Measurements from ENCODE around the gene C2orf92.
"Not testable (repeated sequence)": the region's sequence is repeated elsewhere in the genome, so short reads cannot be mapped to it uniquely, and the experiment has no call there.

C2orf92 gene

GRCh38 chr2:97693476-97693875 lies 24.0 kb downstream of the C2orf92 start:
- DNase-seq (ENCODE audit: low spot score): no peak

DNA sequence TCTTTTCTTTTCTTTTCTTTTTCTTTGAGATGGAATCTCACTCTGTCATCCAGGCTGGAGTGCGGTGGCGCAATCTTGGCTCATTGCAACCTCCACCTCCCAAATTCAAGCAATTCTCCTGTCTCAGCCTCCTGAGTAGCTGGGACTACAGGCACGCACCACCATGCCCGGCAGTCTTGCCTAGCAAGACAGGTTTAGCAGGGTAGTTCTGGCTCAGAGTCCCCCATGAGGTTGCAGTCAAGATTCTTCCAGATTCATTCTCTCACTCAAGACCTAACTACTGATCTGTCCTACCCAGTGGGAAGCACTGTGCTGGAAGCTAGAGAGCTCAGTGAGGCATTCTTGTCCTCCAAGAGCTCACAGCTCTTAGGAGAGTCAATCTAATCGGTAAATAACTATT lies 26.2 kb downstream of the C2orf92 start:
- no peak for DNase-seq (ENCODE audit: low spot score)

DNA sequence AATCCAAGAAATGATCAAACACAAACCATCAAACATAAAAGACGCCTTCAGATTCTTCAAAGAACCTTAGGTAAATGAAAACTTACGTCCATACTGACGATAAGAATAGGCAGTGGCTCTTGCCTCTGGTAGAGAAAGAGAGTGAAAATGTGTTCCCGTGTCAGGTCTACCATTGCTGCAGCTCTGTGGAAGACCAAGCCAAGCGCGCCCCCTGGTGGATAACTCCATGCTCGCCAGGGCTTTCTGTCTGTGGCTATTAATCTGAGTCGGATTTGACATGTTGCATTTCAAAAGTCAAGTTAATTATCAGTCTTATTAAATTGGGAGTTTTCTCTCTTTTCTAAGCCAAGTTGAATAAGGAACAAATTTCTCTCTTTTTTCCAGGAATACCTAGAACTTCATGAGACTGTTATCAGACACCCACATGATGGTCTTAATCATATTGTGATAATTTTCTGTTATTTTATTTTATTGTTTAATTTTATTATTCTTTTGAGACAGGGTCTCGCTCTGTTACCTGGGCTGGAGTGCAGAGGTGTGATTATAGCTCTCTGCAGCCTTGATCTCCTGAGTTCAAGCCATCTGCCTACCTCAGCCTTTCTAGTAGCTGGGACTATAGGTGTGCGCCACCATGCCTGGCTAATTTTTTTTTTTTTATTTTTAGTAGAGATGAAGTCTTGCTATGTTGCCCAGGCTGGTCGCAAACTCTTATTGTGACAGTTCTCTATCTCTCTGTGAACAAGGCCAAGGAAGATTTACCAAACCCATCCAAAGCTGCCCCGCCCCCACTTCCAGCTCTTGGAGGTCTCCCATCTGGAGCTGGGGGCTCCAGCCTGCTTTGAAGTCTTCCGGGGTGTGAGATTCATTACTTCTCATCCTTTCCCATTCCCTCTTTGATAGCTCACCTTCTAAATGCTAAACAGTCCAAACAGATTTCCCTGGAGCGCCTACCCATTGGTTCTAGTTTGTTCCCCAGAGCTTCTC lies 28.0 kb downstream of the C2orf92 start:
- peak; percentile 89 for DNase-seq (ENCODE audit: low spot score)

- DNase-seq (ENCODE audit: low spot score): no peak
These were observed 29.0 kb downstream of the C2orf92 start for GRCh38 chr2:97698530-97698929.

DNA sequence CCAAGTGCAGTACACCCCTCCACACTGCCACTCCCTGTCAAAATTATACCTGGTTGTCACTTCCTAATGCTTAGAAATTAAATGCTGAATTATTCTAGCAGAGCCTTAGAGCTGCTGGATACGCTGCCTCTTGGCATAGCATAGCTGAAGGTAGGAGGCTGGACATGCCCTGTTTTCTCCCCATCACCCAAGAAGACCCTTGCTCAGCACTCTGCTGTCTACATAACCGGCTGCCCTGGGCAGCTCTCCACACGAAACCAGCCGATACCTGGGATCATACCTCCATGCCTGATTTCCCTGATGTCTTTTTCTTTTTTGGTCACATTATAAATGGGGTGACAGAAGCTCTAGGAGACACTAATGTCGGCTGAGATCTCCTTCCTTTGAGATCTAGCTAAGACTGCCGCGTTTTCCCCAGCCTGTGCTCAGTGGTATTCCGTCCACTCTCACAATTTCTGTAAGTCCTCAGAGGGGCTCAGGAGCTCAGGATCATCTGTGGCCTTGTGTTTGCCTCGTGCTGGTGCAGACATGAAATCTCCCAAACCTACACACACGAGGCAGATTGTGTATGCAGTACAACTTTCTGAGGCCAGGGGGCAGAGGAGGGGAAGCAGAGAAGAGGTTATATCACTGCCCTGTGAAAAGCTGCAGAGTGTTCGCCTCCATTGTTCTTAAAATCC lies 30.4 kb downstream of the C2orf92 start:
- no peak for DNase-seq (ENCODE audit: low spot score)

GRCh38 chr2:97701186-97701585 lies 31.7 kb downstream of the C2orf92 start:
- DNase-seq (ENCODE audit: low spot score): no peak

DNA sequence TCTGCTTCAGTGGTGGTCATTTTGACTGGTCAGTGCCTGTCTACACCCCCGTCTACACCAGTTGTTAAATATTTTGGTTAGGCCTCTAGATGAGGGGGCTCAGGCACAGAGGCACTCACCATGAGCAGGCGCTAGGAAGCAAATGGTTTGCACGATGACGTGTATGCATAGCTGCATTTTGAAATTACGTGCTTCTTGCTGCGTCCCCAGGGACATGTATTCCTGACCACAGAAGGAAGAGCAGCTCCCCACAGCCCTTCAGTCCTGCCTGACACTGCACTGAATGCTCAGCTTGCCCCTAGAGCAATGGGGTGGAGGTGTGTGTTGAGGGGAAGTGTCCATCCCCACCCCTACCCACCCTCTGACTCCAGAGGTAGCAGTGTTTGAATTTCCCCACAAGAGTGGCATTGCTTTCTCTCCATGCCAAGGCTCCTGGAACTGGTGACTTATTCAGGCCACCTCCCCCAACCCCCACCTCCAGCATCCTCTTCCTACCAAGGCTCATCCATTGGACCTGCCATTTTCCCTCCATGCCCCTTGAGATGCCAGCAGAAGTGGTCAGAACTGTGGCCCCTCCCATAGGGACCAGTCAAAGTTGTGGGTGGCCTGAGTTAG lies 32.4 kb downstream of the C2orf92 start:
- DNase-seq (ENCODE audit: low spot score): no peak

DNA sequence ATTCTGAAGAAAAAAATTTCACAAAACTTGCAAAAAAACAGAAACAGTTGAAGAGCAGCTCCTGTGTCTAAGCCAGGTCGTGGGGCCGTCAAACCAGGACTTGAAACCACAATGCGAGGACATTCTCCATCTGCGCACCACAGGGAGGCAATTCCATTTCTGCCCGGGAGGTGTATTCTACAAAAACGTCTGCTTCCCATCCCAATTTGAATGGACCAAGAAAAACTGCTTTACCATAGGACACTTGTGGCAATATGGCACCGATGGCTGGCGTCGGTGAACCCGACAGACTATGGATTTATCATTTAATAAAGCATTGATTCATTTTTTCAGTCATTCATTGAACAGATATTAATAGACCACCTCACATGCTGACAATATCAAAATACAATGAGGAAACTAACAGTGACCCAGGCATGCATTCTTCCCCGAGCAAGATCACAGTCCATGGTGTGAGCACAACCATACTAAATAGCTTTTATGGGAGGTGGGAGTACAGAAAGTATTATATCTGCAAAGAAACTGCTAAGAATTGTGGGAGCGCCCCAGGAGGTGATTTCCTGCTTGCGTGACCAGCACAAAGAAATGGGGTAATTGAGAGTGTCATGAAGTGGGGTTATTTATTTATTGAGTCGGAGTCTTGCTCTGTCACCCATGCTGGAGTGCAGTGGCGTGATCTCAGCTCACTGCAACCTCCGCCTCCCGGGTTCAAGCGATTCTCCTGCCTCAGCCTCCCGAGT lies 33.4 kb downstream of the C2orf92 start:
- no peak for DNase-seq (ENCODE audit: low spot score)

- no peak for DNase-seq (ENCODE audit: low spot score)
These were observed 34.2 kb downstream of the C2orf92 start for GRCh38 chr2:97703741-97704140.

- no peak for DNase-seq (ENCODE audit: low spot score)
These were observed 35.5 kb downstream of the C2orf92 start for GRCh38 chr2:97704989-97705388.

GRCh38 chr2:97706112-97706511 lies 36.6 kb downstream of the C2orf92 start:
- no peak for DNase-seq (ENCODE audit: low spot score)

- no peak for DNase-seq (ENCODE audit: low spot score)
These were observed 37.3 kb downstream of the C2orf92 start for GRCh38 chr2:97706708-97707345.

DNA sequence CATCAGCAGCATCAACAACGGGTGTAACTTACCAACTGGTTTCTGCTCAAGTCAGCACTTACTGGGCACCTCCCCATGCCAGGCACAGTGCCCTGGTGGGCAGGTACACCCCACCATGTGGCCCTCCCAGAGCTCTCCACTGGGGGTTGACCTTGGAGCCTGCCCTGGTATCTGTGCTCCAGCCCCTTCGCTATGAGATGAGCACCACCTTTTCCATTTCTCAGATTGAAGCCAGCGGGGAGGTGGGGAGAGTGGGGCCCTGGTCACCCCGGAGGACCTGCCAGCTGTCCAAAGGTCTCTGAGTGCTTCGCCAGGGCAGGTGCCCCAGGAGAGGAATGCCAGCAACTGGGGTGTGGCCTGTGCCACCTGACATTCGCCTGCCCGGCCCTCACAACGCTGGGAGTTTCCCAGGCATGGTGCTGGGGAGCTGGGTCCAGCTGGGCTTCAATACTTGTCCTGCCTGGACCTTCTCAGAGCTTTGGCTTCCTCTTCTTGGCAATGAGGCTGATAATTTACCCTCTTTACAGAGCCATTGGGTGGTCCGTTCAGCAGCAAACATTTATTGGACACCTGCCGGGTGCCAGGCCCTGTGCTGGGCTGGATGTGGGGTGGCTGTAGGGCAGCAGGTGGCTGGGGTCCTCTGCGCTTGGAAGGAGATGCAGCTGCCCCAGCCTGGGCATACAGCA lies 38.0 kb downstream of the C2orf92 start:
- DNase-seq (ENCODE audit: low spot score): peak; percentile 58

DNA sequence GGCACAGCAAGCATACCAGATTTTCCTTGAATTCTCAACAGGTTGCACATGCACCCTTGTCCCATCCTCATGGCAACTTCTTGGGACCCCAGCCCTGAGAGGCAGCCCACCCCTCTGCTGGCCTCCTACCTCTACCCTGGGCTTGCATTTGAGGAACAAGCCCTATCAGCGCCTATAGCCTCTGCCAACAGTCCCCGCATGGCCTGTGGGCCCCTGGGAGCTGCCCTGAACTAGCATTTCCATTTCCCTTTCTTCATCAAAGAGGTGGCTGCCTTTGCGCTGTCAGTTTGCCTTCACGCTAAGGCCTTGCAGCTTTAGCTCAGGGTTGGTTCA lies 38.5 kb downstream of the C2orf92 start:
- DNase-seq (ENCODE audit: low spot score): peak; percentile 60

DNA sequence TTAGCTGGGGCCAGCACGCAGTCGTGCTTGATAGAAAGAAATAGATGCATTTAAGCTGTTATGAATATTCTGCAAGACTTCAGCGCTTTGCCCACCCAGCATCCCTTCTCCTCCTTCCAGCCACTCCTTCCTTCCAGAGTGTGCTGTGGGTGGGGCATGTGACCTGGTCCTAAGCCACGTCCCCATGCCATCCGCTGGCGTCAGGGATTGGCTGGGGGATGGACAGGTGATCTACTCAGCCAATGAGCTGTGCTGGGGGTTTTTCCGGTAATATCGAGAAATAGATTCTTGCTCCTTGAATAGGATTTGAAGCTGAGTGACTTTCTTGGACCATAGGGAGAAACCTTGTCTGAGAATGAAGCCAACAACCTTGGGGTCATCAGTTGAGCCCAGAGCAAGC lies 39.1 kb downstream of the C2orf92 start:
- no peak for DNase-seq (ENCODE audit: low spot score)

DNA sequence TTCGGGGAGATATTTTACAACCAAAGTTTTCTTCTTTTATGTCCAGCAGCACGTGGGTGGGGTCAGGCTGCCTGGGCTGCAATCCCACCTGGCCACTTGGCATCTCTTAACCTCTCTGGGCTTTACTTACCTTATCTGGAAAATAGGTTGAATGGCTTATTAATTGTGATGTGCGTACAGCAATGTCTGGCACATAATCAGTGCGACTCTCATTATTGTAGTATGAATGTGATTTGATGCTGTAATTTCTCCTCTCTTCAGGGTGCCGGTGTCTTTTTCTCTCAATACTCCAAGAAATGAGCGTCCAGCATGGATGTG lies 41.8 kb downstream of the C2orf92 start:
- DNase-seq (ENCODE audit: low spot score): no peak

GRCh38 chr2:97712175-97712574 lies 42.7 kb downstream of the C2orf92 start:
- DNase-seq (ENCODE audit: low spot score): not testable (repeated sequence)

DNA sequence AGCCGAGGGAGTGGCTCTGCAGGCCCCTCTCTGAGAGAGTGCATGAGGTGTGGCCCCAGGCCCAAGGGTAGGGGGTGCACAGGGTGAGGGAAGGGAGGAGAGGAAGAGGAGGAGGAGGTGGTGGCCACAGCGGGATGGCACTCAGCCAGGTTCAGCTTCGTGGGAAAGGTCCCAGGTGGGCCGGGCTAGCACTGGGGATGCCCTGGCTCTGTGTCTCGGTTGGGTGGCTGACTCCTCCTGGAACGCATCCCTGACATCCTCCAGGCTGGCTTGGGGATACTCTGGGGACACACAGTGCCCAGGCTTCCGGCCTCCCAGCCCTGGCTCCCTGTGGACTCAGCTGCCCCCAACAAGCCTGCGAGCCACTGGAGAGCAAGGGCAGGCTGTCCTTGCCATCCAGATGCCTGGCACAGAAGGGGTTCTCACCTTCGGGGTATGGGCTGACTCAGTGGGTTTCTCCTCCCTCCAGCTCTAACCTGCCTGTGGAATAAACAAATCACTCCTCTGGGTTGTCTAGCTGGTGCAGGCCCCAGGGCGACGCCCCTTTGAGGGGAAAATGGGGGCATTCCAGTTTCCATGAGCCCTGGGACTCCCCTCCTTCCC lies 43.3 kb downstream of the C2orf92 start:
- no peak for DNase-seq (ENCODE audit: low spot score)

DNA sequence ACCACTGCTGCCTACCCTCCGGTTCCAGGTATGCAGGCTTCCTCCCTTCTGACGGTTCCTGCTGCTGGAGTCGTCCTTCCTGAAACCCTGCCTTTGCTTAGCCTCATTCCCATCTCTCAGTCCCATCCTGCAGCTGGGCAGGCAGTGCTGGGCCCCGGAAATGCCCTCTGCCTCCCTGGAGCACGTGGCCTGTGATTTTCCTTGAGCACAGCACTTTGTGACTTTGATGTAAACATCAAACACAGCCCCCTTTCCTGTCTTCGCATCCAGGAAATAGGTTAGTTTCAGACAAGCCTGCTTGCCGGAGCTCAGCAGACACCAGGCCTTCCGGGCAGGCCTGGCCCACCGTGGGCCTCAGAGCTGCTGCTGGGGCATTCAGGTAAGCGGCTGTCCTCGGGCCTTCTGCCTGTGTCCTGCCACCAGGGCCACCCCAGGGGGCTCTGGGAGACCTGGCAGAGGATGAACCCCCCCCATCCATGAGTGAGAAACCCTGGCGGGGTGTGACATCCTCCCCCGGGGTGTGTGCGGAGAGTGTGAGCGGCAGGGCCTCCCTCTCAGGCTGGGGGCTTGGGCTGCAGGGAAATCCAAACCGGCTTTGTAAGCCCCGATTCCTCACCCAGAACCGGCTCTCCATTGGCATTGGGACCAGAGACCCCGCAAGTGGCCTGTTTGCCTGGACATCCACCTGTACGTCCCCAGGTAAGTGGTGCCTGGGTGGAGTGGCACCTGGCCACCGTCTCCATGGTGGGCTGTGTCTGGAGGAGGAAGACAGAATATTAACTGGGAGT lies 44.0 kb downstream of the C2orf92 start, which contains the start of gene ZAP70:
Gene ZAP70 (plus strand): TSS at position 281 of the 788 bp plus-strand sequence. CDS start 10,461 bp downstream, outside the sequence.
- DNase-seq (ENCODE audit: low spot score): peak; percentile 51

Measured in left forelimb (tissue), 1 donor.